H1 (cell line): Measurements from ENCODE around the gene DCLK1. TPM values are rescaled to one million over a fixed set of nuclear protein-coding genes. Genes with fewer than 3 reads are reported as not detected.

Experiments
- BRCA1 ChIP-seq: IDR thresholded peaks from 2 replicates; pipeline ENCODE4 v1.6.1; 2012; ENCODE audit warnings: low read depth, low read length, improper control_type of control experiment
- CHD7 ChIP-seq: fragments of 300-600 bp; sonication (generic); IDR thresholded peaks from 2 replicates; pipeline ENCODE4 v1.7.1; 2012; ENCODE audit warnings: low read length, moderate library complexity, mild to moderate bottlenecking, inconsistent platforms; ENCODE audit not compliant: insufficient replicate concordance
- EP300 ChIP-seq, 2 experiments: IDR thresholded peaks; 1 replicate in 1 of 2; 2 replicates in 1 of 2; pipeline ENCODE4 v1.6.1; 2011 to 2012; ENCODE audit warnings: low read depth in 2 of 2, low read length in 2 of 2, mild to moderate bottlenecking in 2 of 2, borderline replicate concordance in 1 of 2, inconsistent platforms in 1 of 2, moderate library complexity in 1 of 2
- HDAC2 ChIP-seq, 2 experiments: fragments of 300-600 bp in 1 of 2; sonication (generic) in 1 of 2; IDR thresholded peaks; 2 replicates each; pipeline ENCODE4 v1.6.1; 2011 to 2012; ENCODE audit warnings: low read depth in 2 of 2, low read length in 2 of 2, mild to moderate bottlenecking in 2 of 2, moderate library complexity in 2 of 2, borderline replicate concordance in 1 of 2, inconsistent platforms in 1 of 2
- RXRA ChIP-seq: IDR thresholded peaks from 2 replicates; pipeline ENCODE4 v1.6.1; 2011; ENCODE audit warnings: low read depth, mild to moderate bottlenecking, low read length, moderate library complexity; ENCODE audit not compliant: insufficient read depth
- SIRT6 ChIP-seq: IDR thresholded peaks from one replicate; pipeline ENCODE4 v1.7.1; 2012; ENCODE audit warnings: low read length, inconsistent platforms
- SIX5 ChIP-seq: IDR thresholded peaks from 2 replicates; pipeline ENCODE4 v1.6.1; 2011; ENCODE audit warnings: mild to moderate bottlenecking, low read depth, low read length
- SP2 ChIP-seq: IDR thresholded peaks from 2 replicates; pipeline ENCODE4 v1.6.1; 2012; ENCODE audit warnings: mild to moderate bottlenecking, low read length, inconsistent platforms
- USF2 ChIP-seq: IDR thresholded peaks from 2 replicates; pipeline ENCODE4 v1.6.1; 2011; ENCODE audit warnings: low read length, improper control_type of control experiment
- polyA plus RNA-seq, 7 experiments: library from polyadenylated mRNA; depleted of rRNA in 3 of 7; stranded (reverse) in 5 of 7; unstranded in 2 of 7; fragments of >200 nt in 5 of 7; fragments of 200-250 nt in 2 of 7; gene quantifications; 1 replicate in 5 of 7; 2 replicates in 1 of 7; 4 replicates in 1 of 7; pipeline versions ENCODE4 v1.2.1 to v1.2.3, GENCODE V29; 2011 to 2013; ENCODE audit warnings: missing spikeins in 2 of 7, mixed read lengths in 2 of 7
- total RNA-seq: library from RNA; stranded (reverse); fragmentation: NEBNext Ultra II Directional; extraction: Animal tissue kit (Norgen Biotek cat#: 25700); gene quantifications from 2 replicates; pipeline ENCODE4 v1.2.1, GENCODE V29; 2021

Gene DCLK1
- total and polyA plus RNA-seq, 2 of the 8 experiments (the other 6 are each of a cell fraction or from before 2014, with no cell fraction given): 22.8 to 41.0 TPM

DNA sequence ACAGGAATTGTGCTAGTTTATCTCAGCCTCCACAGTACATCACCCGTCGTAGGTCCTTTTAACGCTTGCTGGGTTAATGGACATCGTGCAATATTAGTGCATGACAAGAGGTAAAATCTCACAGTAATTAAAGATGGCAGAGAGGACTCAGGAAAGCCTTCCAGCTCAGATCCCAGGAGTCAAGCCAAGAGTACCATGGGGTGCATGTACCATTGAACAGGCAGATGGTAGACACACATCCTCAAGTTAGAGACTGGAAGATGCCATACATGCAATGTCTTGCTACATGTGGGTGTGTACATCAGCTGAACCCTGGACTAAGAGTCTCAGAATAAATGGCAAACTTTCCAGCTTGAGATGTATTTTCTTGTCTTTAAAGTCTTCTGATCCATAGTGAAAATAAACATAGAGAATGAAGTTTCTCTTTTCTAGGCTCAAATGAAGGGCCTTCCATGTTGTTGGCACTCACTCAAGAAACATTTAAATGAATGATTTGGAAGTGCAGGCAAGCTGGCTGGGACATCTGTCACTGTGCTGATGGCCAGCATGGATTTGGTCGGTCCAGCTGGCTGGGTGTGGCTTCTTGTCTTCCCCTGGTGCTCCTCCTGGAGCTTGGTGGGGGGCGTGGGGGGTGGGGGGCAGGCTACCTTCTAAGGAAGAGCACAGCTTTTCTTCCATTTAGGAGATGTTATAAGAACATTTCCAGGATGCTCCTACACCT, 363.8 kb downstream of the DCLK1 start (continued):
- TF ChIP-seq CHD7 (no peak), BRCA1 (no peak), RXRA (no peak), EP300 (IDR thresholded peaks at IDR 0.05; ENCODE audit: borderline replicate concordance in 1 of 2, low read depth in 2 of 2, low read length in 2 of 2) (no peak), USF2 (no peak), SIRT6 (no peak), SIX5 (no peak), SP2 (no peak), HDAC2 (IDR thresholded peaks at IDR 0.05; ENCODE audit: borderline replicate concordance in 1 of 2, low read depth in 2 of 2, low read length in 2 of 2) (no peak)
